ENCODE results near the gene PIP5K1B.
"Not testable (repeated sequence)": the region's sequence is repeated elsewhere in the genome, so short reads cannot be mapped to it uniquely, and the experiment has no call there.

PIP5K1B gene

GRCh38 chr9:68692519-68692918 lies 12.5 kb upstream of the PIP5K1B start:
- Histone ChIP-seq H3K9me3 (ENCODE audit: control insufficient read depth, insufficient read depth, low read length) (no peaks in the 10 kb centered on the region), H3K9ac (ENCODE audit: low read depth, low read length) (no peak overlapping the region), H3K27me3 (ENCODE audit: control insufficient read depth, insufficient read depth, low read length) (no peaks in the 10 kb centered on the region), H3K4me3 (ENCODE audit: low read depth, low read length) (no peak overlapping the region), H3K27ac (ENCODE audit: low read depth, low read length) (no peak overlapping the region), H3K36me3 (ENCODE audit: control insufficient read depth, insufficient read depth, low read length) (no peaks in the 10 kb centered on the region), H3K4me1 (ENCODE audit: control insufficient read depth, insufficient read depth, low read length) (peaks cover 9% of the 10 kb centered on the region; the same call in 1 of the 2 replicates)

DNA sequence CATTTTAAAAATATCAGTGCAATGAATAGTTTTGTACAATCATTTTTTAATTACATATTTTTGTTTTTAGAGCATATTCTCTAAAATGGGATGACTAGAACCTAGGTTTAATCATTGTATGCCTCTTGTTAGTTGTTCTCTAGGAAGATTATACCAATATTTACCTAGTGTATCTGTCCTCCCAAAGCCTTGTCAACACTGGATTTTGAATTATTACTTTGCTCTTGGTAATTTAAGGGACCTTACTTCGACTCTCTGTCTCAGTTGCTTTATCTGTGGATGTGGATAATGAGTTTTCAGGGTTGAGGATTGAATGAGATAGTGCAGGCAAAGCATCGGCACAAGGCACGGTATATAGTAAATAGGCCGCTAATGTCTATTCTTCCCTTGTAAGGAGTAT lies 10.9 kb upstream of the PIP5K1B start:
- H3K36me3 ChIP-seq (ENCODE audit: control insufficient read depth, insufficient read depth, low read length) = no peaks in the 10 kb centered on the region
- peaks cover 9% of the 10 kb centered on the region; the same call in 1 of the 2 replicates for H3K4me1 ChIP-seq (ENCODE audit: control insufficient read depth, insufficient read depth, low read length)
- no peak overlapping the region for H3K9ac ChIP-seq (ENCODE audit: low read depth, low read length)
- no peaks in the 10 kb centered on the region for H3K9me3 ChIP-seq (ENCODE audit: control insufficient read depth, insufficient read depth, low read length)
- H3K27me3 ChIP-seq (ENCODE audit: control insufficient read depth, insufficient read depth, low read length) = no peaks in the 10 kb centered on the region
- no peak overlapping the region for H3K27ac ChIP-seq (ENCODE audit: low read depth, low read length)
- no peak overlapping the region for H3K4me3 ChIP-seq (ENCODE audit: low read depth, low read length)

DNA sequence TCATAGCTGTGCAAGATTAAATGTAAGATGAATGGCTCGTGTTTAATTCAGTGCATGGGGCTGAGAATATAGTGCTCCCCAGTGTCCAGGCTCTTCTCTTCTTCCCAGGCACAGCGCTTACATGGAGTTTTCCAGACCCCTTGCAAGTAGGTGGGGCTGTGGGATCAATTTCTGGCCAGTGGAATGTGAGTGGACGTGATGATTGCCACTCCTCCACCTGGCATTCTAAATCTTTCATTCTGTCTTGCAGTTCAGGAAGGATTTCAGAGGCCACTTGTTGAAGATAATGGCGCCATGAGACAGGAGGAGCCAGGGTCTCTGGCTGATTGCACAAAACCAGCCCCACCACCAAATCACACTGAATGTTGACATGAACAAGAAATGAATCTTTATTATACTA lies 7.2 kb upstream of the PIP5K1B start:
- Histone ChIP-seq H3K27me3 (ENCODE audit: control insufficient read depth, insufficient read depth, low read length) (peaks cover 6% of the 10 kb centered on the region; the same call in 1 of the 2 replicates), H3K9me3 (ENCODE audit: control insufficient read depth, insufficient read depth, low read length) (no peaks in the 10 kb centered on the region), H3K4me3 (ENCODE audit: low read depth, low read length) (no peak overlapping the region), H3K27ac (ENCODE audit: low read depth, low read length) (no peak overlapping the region), H3K4me1 (ENCODE audit: control insufficient read depth, insufficient read depth, low read length) (no peaks in the 10 kb centered on the region), H3K36me3 (ENCODE audit: control insufficient read depth, insufficient read depth, low read length) (no peaks in the 10 kb centered on the region), H3K9ac (ENCODE audit: low read depth, low read length) (no peak overlapping the region)

GRCh38 chr9:68698943-68699509 lies 6.0 kb upstream of the PIP5K1B start:
- Histone ChIP-seq H3K27me3 (ENCODE audit: control insufficient read depth, insufficient read depth, low read length) (peaks cover 18% of the 10 kb centered on the region), H3K4me1 (ENCODE audit: control insufficient read depth, insufficient read depth, low read length) (peaks cover 3% of the 10 kb centered on the region), H3K36me3 (ENCODE audit: control insufficient read depth, insufficient read depth, low read length) (no peaks in the 10 kb centered on the region), H3K4me3 (ENCODE audit: low read depth, low read length) (no peak overlapping the region), H3K9ac (ENCODE audit: low read depth, low read length) (no peak overlapping the region), H3K9me3 (ENCODE audit: control insufficient read depth, insufficient read depth, low read length) (no peaks in the 10 kb centered on the region), H3K27ac (ENCODE audit: low read depth, low read length) (no peak overlapping the region)

DNA sequence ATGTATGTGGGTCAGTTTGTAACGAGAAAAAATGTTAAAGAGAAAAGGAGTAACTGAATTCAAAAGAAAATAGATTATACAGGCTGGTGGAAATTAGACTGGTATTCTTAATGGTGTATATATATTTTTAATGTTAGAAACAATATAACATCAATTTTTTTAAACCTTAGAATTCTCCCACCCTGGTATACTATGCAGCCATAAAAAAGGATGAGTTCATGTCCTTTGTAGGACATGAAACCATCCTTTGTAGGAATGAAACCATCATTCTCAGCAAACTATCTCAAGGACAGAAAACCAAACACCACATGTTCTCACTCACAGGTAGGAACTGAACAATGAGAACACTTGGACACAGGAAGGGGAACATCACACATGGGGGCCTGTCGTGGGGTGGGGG lies 5.4 kb upstream of the PIP5K1B start:
- not testable (repeated sequence) for H3K4me1 ChIP-seq (ENCODE audit: control insufficient read depth, insufficient read depth, low read length); H3K27ac ChIP-seq (ENCODE audit: low read depth, low read length); H3K9ac ChIP-seq (ENCODE audit: low read depth, low read length); H3K9me3 ChIP-seq (ENCODE audit: control insufficient read depth, insufficient read depth, low read length); H3K36me3 ChIP-seq (ENCODE audit: control insufficient read depth, insufficient read depth, low read length); H3K4me3 ChIP-seq (ENCODE audit: low read depth, low read length)
- H3K27me3 ChIP-seq (ENCODE audit: control insufficient read depth, insufficient read depth, low read length) = peaks cover 22% of the 10 kb centered on the region

DNA sequence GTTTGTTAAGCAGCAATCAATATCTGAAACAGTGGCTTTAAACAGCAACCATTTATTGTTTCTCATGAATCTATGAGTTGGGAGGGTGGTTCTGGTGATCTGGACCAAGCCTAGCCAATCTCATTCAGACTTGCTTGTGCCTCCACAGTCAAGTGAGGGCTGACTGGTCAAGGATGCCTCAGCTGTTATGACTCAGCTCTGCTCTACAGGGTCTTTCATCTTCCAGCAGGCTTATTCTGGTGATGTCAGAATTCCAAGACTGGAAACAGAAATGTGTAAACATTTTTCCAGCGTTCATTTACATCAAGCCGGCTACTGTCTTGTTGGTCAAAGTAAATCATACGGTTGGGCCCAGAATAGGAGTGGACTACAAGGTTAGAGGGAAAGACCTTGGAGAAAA lies 2.5 kb upstream of the PIP5K1B start:
- no peak overlapping the region for H3K27ac ChIP-seq (ENCODE audit: low read depth, low read length)
- no peak overlapping the region for H3K9ac ChIP-seq (ENCODE audit: low read depth, low read length)
- no peaks in the 10 kb centered on the region for H3K36me3 ChIP-seq (ENCODE audit: control insufficient read depth, insufficient read depth, low read length)
- H3K9me3 ChIP-seq (ENCODE audit: control insufficient read depth, insufficient read depth, low read length) = no peaks in the 10 kb centered on the region
- peaks cover 19% of the 10 kb centered on the region for H3K4me1 ChIP-seq (ENCODE audit: control insufficient read depth, insufficient read depth, low read length)
- H3K27me3 ChIP-seq (ENCODE audit: control insufficient read depth, insufficient read depth, low read length) = peaks cover 42% of the 10 kb centered on the region
- H3K4me3 ChIP-seq (ENCODE audit: low read depth, low read length) = no peak overlapping the region

DNA sequence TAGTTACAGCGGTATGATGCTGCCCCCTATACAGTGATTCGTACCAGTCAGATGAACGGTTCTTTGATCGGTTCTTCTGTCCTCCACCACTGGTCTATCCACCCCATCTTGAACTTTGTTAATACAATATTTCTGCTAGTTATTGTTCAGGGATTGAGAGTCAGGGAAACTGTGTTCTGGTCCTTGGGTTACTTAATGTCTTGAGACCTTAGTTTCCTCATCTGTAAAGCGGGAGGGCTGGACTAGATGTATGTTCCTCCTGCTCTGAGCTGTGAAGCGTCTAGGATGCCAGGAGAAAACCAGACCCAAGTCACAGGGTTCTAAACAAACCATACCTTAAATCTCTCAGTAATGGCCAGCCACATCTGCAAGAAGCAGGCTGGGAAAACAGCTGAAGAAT lies 1.4 kb upstream of the PIP5K1B start:
- H3K9me3 ChIP-seq (ENCODE audit: control insufficient read depth, insufficient read depth, low read length) = no peaks in the 10 kb centered on the region

GRCh38 chr9:68704498-68704813 lies 584 bp upstream of the PIP5K1B start:
- H3K36me3 ChIP-seq (ENCODE audit: control insufficient read depth, insufficient read depth, low read length) = no peaks in the 10 kb centered on the region
- no peaks in the 10 kb centered on the region for H3K9me3 ChIP-seq (ENCODE audit: control insufficient read depth, insufficient read depth, low read length)
- peak overlapping the region; percentile 79 for H3K4me3 ChIP-seq (ENCODE audit: low read depth, low read length)
- peak overlapping the region; percentile 48 for H3K27ac ChIP-seq (ENCODE audit: low read depth, low read length)
- H3K9ac ChIP-seq (ENCODE audit: low read depth, low read length) = no peak overlapping the region
- H3K4me1 ChIP-seq (ENCODE audit: control insufficient read depth, insufficient read depth, low read length) = peaks cover 19% of the 10 kb centered on the region
- peaks cover 55% of the 10 kb centered on the region for H3K27me3 ChIP-seq (ENCODE audit: control insufficient read depth, insufficient read depth, low read length)

More for the DNA sequence above, 1.4 kb upstream of the PIP5K1B start:
- Histone ChIP-seq H3K27me3 (ENCODE audit: control insufficient read depth, insufficient read depth, low read length) (peaks cover 54% of the 10 kb centered on the region), H3K4me1 (ENCODE audit: control insufficient read depth, insufficient read depth, low read length) (peaks cover 19% of the 10 kb centered on the region), H3K27ac (ENCODE audit: low read depth, low read length) (no peak overlapping the region), H3K36me3 (ENCODE audit: control insufficient read depth, insufficient read depth, low read length) (no peaks in the 10 kb centered on the region), H3K4me3 (ENCODE audit: low read depth, low read length) (0 out of 2 replicates have a peak overlapping the region, but pooled peaks have one; percentile 79), H3K9ac (ENCODE audit: low read depth, low read length) (no peak overlapping the region)

DNA sequence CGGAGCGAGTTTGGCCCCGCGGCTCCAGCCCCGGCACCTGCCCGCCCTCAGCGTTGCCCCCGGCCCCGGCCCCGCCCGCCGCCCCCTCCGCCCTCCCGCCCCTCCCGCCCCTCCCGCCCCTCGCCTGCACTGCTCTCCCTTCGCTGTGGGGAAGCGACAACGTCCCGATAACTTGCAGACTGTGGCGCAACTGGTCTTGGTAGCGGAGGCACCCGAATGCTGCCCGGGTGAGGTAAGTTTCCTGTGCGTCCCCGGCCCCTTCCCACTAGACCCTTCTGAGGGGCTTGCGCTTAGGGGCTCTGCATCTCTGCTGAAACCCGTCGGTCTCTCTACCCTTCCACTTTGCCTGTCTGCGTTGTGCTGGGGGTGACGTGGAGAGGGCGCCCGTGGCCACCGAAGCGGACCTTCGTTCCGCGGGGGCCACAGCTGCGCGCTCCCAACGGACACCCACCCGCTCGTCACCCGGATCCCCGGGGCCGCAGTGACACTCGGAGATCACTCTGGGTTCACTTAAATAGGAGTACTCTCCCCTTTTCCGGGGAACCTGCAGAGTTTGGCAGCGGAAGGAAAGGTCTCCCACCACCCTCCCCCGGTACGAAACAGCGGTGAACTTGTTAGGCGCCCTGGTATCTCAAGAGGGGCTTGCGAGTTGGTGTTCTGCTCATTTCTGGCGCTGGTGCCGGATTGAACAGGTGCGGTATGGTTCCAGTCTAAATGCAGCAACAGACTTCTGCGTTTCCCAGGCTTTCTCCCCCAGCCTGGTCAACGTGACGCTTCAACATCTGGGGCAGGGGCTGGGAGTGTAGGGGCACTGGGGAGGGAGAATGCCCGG lies 707 bp downstream of the PIP5K1B start:
- H3K9me3 ChIP-seq (ENCODE audit: control insufficient read depth, insufficient read depth, low read length) = no peaks in the 10 kb centered on the region
- H3K27ac ChIP-seq (ENCODE audit: low read depth, low read length) = no peak overlapping the region
- peak overlapping the region; percentile 79 for H3K4me3 ChIP-seq (ENCODE audit: low read depth, low read length)
- peaks cover 55% of the 10 kb centered on the region for H3K27me3 ChIP-seq (ENCODE audit: control insufficient read depth, insufficient read depth, low read length)
- peaks cover 19% of the 10 kb centered on the region for H3K4me1 ChIP-seq (ENCODE audit: control insufficient read depth, insufficient read depth, low read length)
- H3K36me3 ChIP-seq (ENCODE audit: control insufficient read depth, insufficient read depth, low read length) = no peaks in the 10 kb centered on the region
- H3K9ac ChIP-seq (ENCODE audit: low read depth, low read length) = no peak overlapping the region

DNA sequence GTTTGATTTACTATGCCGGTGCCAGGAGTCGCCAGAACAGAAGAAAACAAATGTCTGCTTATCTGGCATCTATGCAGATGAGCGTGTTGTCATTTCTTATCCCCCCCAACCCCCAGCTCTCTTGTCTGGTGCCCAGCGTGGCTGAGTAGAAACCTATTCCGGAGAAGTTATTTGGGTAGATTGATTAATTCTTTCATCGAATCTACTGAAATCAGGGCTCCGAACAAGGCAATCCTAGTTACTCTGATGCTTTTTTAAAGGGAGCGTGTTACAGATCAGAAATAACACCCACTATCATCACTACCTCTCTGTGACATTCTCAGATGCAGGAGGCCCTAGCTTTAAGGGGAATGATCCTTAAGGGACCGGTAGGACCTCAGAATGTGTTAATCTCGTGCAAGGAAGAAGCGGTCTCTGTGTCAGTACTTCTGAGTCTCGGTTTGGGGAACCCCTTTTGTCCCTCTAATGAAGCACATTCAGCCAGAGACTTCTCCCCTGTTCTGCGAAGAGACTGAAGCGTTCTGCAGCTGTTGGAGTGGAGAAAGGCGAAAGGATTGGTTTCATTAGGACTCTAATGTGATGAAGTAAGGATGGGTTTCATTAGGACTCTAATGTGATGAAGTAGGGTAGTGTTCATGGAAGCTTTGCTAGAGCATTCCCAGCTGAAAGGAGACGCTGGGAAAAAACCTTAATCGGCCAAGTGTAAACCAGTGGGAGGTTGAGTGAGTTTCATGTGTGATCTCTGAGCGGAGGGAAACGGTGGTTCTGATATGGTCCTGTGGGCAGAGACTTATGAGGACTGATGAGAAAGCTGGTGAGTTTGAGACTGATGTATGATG lies 1.5 kb downstream of the PIP5K1B start:
- Histone ChIP-seq H3K4me3 (ENCODE audit: low read depth, low read length) (peak overlapping the region; percentile 79), H3K9ac (ENCODE audit: low read depth, low read length) (no peak overlapping the region), H3K4me1 (ENCODE audit: control insufficient read depth, insufficient read depth, low read length) (peaks cover 19% of the 10 kb centered on the region), H3K27me3 (ENCODE audit: control insufficient read depth, insufficient read depth, low read length) (peaks cover 55% of the 10 kb centered on the region), H3K27ac (ENCODE audit: low read depth, low read length) (no peak overlapping the region), H3K9me3 (ENCODE audit: control insufficient read depth, insufficient read depth, low read length) (no peaks in the 10 kb centered on the region), H3K36me3 (ENCODE audit: control insufficient read depth, insufficient read depth, low read length) (no peaks in the 10 kb centered on the region)

All from HUES48 (cell line).